Stimulated activated CD4-positive, alpha-beta T cell treated with anti-CD3 and anti-CD28 coated beads, Interleukin-15, amount 100 ng/mL, for 1 hour (primary cell): ENCODE data around the gene TBX10.

Experiments
- DNase-seq, 2 donors: peaks; one replicate each; pipeline ENCODE4 v3.0.0-alpha.2; 2020; ENCODE audit warnings: low read depth in 1 of 2, low spot score in 1 of 2

The TBX10 gene

DNA sequence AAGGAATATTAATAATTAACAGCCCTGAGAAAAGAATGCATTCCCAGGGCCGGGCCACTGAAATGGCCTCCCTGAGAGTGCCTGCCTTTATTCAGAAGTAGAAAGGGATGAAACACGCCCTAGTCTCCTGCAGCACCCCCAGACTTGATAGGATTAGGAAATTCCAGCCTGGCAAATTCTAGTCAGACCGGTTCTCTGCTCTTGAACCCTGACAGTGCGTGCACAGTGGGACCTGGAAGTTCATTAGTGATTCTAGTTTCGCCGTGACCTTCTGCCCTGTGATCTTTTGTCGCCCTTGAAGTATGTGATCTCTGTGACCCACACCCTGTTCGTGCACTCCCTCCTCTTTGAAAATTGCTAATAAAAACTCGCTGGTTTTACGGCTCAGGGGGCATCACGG is 58.1 kb downstream of the TBX10 start:
- DNase-seq, result no peak
